Endothelial cell of umbilical vein (primary cell): ENCODE measurements around the gene SPINT2.

Experiments
- CTCF ChIP-seq, 2 donors: IDR thresholded peaks; 1 replicate in 1 of 2; 2 replicates in 1 of 2; pipeline ENCODE4 v1.5.1; 2011; ENCODE audit warnings: low read length in 2 of 2, mild to moderate bottlenecking in 2 of 2, moderate library complexity in 2 of 2, control low read depth in 1 of 2, inconsistent platforms in 1 of 2, low read depth in 1 of 2; ENCODE audit not compliant: insufficient read depth in 1 of 2; ENCODE audit errors: extremely low read depth in 1 of 2
- EZH2 ChIP-seq: IDR thresholded peaks from 2 replicates; pipeline ENCODE4 v1.6.1; 2012; ENCODE audit warnings: borderline replicate concordance, low read depth, mild to moderate bottlenecking, moderate library complexity, low read length, inconsistent platforms; ENCODE audit not compliant: severe bottlenecking
- FOS ChIP-seq: IDR thresholded peaks from 2 replicates; pipeline ENCODE4 v1.6.1; 2011; ENCODE audit warnings: mild to moderate bottlenecking, low read length, moderate library complexity, borderline replicate concordance; ENCODE audit not compliant: insufficient read depth
- GATA2 ChIP-seq: IDR thresholded peaks from 2 replicates; pipeline ENCODE4 v1.7.0; 2011; ENCODE audit warnings: low read depth, mild to moderate bottlenecking, moderate library complexity, mixed read lengths, low read length; ENCODE audit not compliant: insufficient read length, insufficient read depth
- JUN ChIP-seq: IDR thresholded peaks from 2 replicates; pipeline ENCODE4 v1.6.1; 2011; ENCODE audit warnings: borderline replicate concordance, low read depth; ENCODE audit not compliant: insufficient read length, insufficient read depth
- MAX ChIP-seq: IDR thresholded peaks from 2 replicates; pipeline ENCODE4 v1.6.1; 2011; ENCODE audit not compliant: insufficient read depth, insufficient read length
- MYC ChIP-seq: IDR thresholded peaks from one replicate; pipeline ENCODE4 v1.6.1; 2011; ENCODE audit warnings: mild to moderate bottlenecking, low read depth, low read length
- POLR2A ChIP-seq: IDR thresholded peaks from 2 replicates; pipeline ENCODE4 v1.6.1; 2012; ENCODE audit warnings: low read depth, mild to moderate bottlenecking, control low read depth, low read length
- POLR2AphosphoS5 ChIP-seq: IDR thresholded peaks from 2 replicates; pipeline ENCODE4 v1.6.1; 2012; ENCODE audit warnings: low read depth, mild to moderate bottlenecking, control low read depth, low read length, moderate library complexity; ENCODE audit not compliant: insufficient read depth

- no peak for TF ChIP-seq POLR2AphosphoS5
- no peak for TF ChIP-seq JUN
- TF ChIP-seq CTCF (IDR thresholded peaks at IDR 0.05; ENCODE audit: extremely low read depth in 1 of 2, insufficient read depth in 1 of 2, low read depth in 1 of 2, low read length in 2 of 2), result no peak
- TF ChIP-seq POLR2A, result no peak
- no peak for TF ChIP-seq EZH2
- TF ChIP-seq MAX, result no peak
- TF ChIP-seq MYC, result no peak
- no peak for TF ChIP-seq FOS
- peak; percentile 13 for TF ChIP-seq GATA2
These were observed 16.6 kb upstream of the SPINT2 start for GRCh38 chr19:38247734-38248268.
